PFSK-1 (cell line): ENCODE results near the gene TDG.

Experiments
- FOXP2 ChIP-seq: optimal IDR thresholded peaks from 2 replicates; pipeline ENCODE3; 2011; ENCODE audit warnings: borderline replicate concordance, control low read depth, inconsistent platforms; ENCODE audit not compliant: insufficient read depth; ENCODE audit errors: extremely low read length, extremely low read depth
- POLR2AphosphoS5 ChIP-seq: IDR thresholded peaks from 2 replicates; pipeline ENCODE4 v1.6.1; 2012; ENCODE audit warnings: low read depth, mild to moderate bottlenecking, control low read depth, low read length, moderate library complexity
- REST ChIP-seq, 2 experiments: IDR thresholded peaks; 2 replicates each; pipeline versions ENCODE4 v1.6.1 to v1.8.0; 2011 to 2012; ENCODE audit warnings: low read depth in 2 of 2, low read length in 2 of 2, control low read depth in 1 of 2, inconsistent platforms in 1 of 2, mild to moderate bottlenecking in 1 of 2, moderate library complexity in 1 of 2; ENCODE audit not compliant: insufficient read depth in 1 of 2
- SIN3A ChIP-seq: IDR thresholded peaks from 2 replicates; pipeline ENCODE4 v1.6.1; 2012; ENCODE audit warnings: mild to moderate bottlenecking, low read length, moderate library complexity, borderline replicate concordance; ENCODE audit not compliant: insufficient read depth
- TAF1 ChIP-seq: IDR thresholded peaks from 2 replicates; pipeline ENCODE4 v1.6.1; 2012; ENCODE audit warnings: low read length, control low read depth, borderline replicate concordance; ENCODE audit not compliant: insufficient read depth

Gene TDG

GRCh38 chr12:103929046-103929783 lies 36.5 kb upstream of the TDG start:
- TF ChIP-seq REST (IDR thresholded peaks at IDR 0.05; ENCODE audit: insufficient read depth in 1 of 2, low read depth in 2 of 2, low read length in 2 of 2) (no peak), FOXP2 (no peak), POLR2AphosphoS5 (peak; percentile 32), TAF1 (no peak), SIN3A (0 out of 2 replicates have a peak, but pooled peaks have one; percentile 2)

GRCh38 chr12:103929784-103930033 lies 36.0 kb upstream of the TDG start:
- no peak for TF ChIP-seq SIN3A
- TF ChIP-seq REST (IDR thresholded peaks at IDR 0.05; ENCODE audit: insufficient read depth in 1 of 2, low read depth in 2 of 2, low read length in 2 of 2): no peak
- no peak for TF ChIP-seq TAF1
- no peak for TF ChIP-seq FOXP2
- no peak for TF ChIP-seq POLR2AphosphoS5

- TF ChIP-seq REST (IDR thresholded peaks at IDR 0.05; ENCODE audit: insufficient read depth in 1 of 2, low read depth in 2 of 2, low read length in 2 of 2) (no peak), POLR2AphosphoS5 (peak; percentile 96), TAF1 (peak; percentile 79; the same call in 1 of the 2 replicates), SIN3A (peak; percentile 93; the same call in 1 of the 2 replicates), FOXP2 (peak; percentile 44)
These were observed 35.5 kb upstream of the TDG start, which contains the start of gene HSP90B1 for GRCh38 chr12:103930034-103930786. Gene HSP90B1, plus strand, starts transcription at chr12:103930410. Its CDS starts 106 bp downstream, at chr12:103930516.

- TF ChIP-seq REST (IDR thresholded peaks at IDR 0.05; ENCODE audit: insufficient read depth in 1 of 2, low read depth in 2 of 2, low read length in 2 of 2) (no peak), POLR2AphosphoS5 (0 out of 2 replicates have a peak, but pooled peaks have one; percentile 35)
These were observed 34.6 kb upstream of the TDG start for GRCh38 chr12:103930787-103931735.
